Retina (tissue), 1 donor: ENCODE results near the gene TTC21A.
"Not testable (repeated sequence)": the region's sequence is repeated elsewhere in the genome, so short reads cannot be mapped to it uniquely, and the experiment has no call there.

Source experiments
- DNase-seq: peaks from one replicate; pipeline ENCODE4 v3.0.0-alpha.2; 2016

The TTC21A gene

DNA sequence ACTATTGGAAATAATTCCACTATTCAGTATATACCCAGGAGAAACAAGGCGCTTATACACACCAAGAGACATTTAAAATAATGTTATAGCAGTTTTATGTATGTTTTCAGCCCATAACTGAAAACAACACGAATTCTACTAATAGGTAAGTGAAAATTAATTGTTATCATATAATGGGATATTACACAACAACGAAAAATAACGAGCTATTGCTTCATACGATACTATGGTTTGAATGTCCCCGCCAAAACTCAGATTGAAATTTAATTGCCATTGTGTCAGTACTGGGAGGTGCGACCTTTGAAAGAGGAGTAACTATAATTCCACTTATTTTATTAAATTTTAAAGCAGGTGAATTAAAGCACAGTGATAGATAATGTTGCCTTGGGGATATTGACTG, 49.9 kb downstream of the TTC21A start:
- DNase-seq = no peak

DNA sequence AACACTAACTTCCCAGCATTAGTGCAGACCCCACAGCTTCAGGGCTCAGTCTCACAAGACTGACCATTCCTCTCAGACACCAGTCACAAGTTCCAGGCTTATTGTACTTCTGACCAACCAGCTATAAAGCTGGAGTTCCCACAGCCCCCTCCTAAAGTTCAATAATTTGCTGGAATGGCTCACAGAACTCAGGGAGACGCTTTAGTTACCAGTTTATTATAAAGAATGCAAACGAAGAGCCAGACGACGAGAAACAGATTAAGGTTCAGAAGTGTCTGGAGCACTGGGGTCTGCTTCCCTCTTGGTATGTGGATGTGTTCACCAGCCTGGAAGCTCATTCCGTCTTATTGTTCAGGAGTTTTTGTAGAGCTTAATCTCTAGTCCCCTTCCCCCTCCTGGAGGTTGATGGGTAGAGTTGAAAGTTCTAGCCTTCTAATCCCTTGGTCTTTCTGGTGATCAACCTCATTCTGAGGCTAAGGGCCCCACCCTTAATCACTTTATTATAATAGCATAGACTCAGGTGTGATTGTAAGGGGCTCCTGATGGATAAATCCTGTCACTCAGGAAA, 50.8 kb downstream of the TTC21A start:
- no peak for DNase-seq

DNA sequence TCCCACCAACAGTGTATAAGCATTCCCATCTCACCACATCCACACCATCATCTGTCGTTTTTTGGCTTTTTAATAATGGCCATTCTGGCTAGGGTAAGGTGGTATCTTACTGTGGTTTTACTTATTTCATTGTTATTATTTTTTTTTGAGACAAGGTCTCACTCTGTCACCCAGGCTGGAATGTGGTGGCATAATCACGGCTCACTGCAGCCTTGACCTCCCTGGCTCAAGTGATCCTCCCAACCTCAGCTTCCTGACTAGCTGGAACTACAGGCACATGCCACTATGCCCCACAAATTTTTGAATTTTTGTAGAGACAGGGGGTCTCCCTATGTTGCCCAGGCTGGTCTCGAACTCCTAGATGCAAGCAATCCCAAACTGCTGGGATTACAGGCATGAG, 56.9 kb downstream of the TTC21A start:
- no peak for DNase-seq

DNA sequence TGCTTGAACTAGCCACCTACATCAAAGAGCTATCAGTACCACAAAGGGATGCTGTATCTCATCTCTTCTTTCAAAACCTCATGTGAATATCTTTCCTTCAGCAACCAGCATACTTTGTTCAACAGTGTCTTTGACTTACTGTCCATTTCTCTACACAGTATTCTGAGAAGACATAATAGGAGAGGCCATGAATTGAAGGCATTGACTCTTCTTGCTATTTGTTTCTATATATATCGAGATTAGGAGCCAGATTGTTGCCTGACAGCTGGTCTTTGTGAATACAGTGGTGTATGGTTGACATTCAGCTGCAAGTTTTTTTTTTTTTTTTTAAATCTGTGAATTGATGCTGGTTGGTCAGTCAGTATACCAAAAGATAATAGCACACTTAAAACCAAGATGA, 58.0 kb downstream of the TTC21A start:
- DNase-seq = no peak

DNA sequence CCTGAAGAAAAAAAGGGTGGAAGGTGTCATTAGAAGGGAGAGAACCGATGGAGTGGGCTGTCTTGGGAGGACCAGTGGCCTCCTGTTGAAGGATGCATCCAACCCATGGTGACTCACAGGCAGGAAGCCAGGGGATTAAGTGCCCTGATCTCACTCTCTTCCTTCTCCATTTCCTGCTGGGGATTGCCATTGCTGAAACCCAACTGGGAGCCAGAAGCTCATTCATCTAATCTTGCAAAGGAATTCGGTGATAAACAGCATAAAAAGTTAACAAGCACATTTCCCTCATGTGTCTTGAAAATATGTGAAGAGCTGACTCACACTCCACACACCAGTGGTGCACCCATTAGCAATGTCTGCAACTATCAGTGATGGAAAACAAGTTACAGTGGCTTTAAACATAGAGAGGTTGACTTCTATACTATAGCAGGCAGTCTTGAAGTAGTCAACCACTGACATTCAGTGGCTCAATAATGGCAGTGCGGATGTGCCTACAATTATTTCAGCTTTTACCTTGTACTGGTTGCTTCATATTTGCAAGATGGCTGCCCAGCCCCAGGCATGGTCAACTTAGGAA, 58.7 kb downstream of the TTC21A start:
- DNase-seq = no peak

DNA sequence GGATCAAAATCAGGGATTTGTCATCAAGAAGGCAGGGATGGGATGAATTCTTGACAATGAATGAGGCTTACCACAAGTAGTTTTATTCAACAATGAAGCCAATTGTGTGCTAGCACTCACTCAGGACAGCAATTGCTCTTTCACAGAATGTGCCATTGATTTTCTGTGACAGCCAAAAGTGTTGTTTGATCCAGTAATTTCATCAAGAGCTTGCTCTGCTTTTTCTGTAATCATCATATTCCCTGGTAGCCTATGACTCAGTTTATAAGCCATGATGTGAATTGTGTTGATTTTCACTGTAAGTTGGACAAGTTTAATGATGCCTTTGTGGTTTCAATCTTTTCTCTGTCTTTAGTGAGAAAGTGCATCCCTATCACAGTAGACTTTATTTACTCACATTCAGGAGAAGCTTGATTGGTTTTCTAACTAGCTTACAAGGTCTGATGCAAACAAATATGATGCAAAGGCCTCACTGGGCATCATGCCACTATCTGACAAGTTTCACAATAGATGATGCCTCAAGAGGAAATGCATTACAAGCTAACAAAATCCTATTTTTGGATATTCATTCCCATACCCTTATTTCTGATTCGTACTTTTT, 59.6 kb downstream of the TTC21A start:
- DNase-seq = no peak

DNA sequence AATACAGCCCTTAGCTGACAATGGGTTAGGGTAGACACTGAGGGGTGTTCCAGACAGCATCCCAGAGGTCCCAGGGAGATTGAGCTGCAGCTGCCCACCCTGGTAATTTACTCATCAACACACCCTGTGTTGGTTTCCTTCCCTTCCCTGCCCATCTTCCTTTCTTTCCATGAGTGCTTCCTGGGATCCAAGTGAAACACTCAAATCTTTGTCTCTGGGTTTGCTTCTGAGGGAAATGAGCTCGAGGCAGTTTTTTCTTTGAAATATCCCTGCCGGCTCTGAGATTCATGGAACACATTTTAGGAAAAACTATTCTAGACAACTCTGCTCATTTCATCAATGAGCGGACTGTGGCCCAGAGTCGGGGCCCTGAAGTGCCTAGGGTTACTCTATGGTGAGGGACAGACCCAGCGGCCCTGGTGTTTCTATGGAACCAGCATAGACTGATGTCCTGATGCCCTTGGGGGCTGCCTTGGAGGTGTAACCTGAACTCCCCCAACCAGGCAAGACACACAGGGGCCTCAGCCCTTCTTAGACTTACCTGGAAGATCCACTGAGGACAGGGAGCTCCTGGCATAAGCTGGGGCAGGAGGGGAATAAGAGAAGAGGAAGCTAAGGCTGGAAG, 60.8 kb downstream of the TTC21A start:
- no peak for DNase-seq

DNA sequence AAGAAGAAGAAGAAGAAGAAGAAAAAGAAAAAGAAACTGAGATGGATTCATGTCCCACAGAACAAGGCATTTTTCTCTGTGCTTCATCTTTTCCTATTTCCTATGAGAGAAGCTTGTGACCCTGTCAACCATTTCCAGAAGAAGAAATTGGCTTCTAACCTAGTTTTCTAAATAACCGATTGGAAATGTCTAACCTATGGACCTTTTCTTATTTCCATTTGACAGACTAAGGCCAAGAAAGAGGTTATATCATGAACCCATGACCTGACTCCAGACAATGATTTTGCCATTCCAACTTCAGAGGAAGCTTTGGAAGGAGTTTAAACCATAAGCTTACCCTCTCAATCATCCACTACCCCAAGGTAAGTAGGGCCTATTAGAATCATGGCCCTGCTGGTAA, 62.2 kb downstream of the TTC21A start:
- DNase-seq = no peak

DNA sequence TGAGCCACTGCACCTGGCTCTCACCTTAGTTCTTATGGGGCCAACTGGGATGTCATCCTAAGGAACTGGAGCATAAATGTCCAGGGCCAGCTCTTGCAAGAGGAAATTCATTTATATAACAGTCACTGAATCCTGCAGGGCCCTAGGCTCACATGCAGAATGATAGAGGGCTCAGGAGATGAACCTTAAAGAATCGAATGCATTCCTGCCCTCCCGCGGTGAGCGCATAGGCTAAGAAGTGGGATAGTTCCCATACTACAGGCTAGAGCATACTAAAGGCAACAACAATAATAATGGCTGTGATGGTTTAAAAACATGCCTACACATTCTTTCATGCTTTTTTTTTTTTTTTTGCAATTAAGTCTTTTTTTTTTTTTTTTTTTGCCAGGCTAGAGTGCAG, 63.0 kb downstream of the TTC21A start:
- no peak for DNase-seq

DNA sequence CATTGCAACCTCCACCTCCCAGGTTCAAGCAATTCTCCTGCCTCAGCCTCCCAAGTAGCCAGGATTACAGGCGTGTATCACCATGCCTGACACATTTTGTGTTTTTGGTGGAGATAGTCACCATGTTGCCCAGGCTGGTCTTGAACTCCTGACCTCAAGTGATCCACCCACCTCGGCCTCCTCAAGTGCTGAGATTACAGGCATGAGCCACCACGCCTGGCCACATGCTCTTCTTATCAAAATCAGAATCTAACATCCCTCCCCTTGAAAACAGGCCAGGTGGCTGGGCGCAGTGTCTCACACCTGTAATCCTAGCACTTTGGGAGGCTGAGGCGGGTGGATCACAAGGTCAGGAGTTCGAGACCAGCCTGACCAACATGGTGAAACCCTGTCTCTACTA, 63.4 kb downstream of the TTC21A start:
- DNase-seq = not testable (repeated sequence)

DNA sequence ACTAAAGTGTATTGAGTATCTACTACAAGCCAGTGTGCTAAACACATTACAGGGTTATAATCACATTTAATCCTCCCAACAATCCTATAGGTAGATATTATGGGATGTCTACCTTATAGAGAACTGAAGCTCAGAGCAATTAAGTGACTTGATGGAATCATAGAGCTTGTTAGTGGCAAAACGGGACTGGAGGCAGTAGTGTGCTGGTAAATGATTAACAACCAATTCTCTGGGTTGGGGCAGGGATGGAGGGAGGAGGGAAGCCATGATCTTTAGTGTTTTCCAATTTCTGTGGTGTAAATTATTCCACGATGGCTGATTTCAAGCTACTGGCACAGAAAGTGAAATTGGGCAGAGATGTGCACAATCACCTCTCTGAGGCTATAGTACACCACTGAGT, 64.4 kb downstream of the TTC21A start:
- DNase-seq = no peak

DNA sequence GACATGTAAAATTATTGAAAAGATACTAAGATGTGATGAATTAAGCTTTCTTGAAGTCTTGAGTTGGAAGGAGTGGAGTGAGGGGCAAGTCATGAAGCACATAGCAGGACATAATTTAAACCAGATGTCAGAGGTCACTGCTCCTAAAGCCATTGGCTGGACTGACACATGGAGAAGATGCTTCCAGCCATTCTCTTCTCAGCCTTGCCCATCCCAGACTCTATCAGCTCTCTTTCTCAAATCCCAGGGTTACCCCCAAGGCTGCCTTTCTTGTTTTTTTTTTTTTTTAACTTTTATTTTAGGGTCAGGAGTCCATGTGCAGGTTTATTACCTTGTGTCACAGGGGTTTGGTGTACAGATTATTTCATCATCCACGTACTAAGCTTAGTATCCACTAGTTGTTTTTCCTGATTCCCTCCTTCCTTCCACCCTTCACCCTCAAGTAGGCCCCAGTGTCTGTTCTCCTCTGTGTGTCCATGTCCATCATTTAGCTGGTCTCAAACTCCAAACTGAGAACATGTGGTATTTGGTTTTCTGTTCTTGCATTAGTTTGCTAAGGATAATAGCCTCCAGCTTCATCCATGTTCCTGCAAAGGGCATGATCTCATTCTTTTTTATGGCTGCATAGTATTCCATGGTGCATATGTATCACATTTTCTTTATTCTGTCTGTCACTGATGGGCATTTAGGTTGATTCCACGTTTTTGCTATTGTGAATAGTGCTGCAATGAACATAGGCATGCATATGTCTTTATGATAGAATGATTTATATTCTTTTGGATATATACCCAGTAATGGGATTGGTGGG, 66.0 kb downstream of the TTC21A start:
- DNase-seq = no peak

DNA sequence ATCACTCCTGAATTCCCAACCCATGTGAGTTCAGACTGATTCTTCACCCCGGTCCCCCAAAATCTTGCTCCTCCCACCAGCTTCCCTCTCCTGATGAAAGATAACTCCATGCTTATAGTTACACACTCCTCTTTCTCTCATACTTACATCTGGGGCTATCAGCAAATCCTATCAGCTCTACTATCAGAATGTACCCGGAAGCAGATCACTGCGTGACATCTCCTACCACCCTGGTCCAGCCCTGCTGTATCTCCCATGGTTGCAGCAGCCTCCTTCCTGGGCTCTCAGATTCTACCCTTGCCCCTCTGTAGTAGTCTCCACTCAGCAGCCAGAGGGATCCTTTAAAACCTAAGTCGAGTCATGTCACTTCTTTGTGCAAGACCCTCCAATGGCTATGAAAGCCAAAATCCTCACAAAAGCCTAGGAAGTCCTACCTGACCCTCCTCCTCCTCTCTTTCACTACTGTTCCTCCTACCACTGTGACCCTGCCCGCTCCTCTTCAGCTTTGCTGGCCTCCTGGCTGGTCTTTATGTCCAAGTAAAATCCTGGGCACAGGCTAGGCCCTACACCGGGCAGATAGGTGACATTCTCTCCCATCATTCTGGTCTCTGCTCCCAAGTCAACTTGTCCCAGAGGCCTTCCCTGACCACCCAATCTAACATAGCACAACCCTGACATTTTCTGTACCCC, 68.7 kb downstream of the TTC21A start:
- DNase-seq = no peak

DNA sequence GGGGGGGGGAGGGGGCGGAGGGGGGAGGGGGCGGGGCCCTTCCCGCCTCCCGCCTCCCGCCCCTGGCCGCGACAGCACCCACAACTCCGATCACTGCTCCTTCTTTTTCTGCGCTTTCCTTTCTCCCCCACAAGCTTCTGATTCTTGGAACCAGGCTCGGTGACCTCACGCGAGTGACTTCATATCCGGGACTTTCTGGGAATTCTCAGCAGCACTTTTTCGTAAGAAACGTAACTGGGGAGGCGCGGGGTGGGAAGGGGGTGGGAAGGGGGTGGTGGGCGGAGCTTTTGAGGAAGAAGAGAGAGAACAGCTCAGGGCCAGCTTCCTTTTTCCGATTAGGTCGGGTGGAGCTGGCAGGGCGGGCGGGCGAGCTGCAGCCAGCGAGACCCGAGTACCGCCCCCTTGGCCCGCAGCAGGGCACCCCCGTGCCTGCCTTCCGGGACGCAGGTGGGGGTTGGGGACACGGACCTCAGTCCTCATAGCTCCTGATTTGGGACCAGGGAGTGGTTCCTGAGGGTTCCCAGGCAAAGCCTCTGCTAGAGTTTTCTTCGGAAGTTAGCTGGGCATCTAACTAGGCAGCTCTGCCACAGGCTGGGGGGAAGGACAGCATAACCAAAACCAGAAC, 70.3 kb downstream of the TTC21A start:
- DNase-seq = peak; percentile 64

DNA sequence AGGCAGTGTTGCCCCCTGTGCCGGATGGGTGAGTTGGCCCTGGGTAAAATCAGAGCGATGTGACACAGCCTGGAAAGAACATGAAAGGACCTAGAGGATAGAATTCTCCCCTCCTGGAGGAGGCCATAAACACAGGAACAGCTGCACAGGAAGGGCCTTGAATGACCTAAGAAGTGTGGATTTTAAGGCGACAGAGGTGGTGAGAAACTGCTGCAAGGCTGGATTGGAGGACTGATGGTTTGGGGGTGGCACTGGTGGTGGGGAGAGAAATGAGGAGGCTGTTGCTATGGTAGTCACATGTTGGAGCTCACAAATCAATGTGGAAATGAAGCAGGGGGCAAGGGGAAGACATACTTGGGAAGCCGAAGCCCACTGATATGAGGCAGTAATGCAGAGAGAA, 71.1 kb downstream of the TTC21A start:
- no peak for DNase-seq

DNA sequence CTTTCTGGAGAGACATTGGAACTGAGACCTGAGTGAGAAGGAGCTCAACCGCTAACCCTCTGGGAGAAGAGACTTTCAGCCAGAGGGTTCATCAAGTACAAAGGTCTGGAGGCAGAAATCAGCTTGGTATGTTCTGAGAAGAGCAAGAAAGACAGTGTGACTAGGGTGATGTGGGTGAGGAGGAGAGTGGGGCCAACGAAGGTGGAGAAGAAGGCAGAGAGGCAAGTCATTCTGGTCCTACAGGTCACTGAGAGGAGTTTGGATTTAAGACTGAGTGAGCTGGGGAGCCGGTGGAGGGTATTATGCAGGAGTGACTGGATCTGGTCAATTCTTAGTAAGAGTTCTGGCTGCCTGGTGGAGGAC, 72.7 kb downstream of the TTC21A start:
- DNase-seq = no peak

DNA sequence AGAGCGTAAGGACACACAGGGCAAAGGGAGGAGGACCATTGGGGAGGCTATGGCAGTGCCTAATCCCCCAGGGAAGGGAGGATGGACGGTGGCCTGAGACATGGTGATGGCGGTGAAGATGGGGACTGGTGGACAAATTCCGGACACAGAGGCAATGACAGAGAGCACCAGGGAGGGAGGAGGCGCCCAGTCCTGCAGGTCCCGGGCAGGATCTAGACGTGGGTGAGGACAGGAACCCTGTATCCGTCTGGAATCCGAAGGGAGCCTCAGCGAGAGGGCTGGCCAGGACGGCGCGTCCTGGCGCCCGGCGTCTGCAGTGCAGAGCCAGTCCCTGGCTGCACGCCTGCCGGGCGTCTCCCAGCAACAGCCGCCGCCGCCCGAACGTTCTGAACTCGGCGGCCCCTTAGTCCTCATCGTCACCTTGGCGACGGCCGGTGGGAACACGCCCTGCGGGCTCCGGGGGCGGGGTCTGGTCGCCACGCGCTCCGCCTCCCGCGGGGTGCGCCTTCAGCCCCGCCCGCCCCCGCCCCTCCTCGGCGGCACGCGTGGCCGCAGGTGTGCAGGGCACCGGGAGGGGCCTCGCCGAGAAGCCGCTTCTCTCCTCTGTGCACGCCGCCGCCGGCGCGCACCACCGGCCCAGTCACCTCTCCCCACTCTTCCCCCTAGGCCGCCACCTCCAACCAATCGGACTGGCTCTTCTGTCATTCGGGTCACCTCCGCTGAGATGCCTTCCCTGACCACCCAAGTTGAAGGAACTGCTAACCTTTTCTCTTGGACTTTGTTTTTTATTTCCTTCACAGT, 73.3 kb downstream of the TTC21A start:
- peak; percentile 88 for DNase-seq

DNA sequence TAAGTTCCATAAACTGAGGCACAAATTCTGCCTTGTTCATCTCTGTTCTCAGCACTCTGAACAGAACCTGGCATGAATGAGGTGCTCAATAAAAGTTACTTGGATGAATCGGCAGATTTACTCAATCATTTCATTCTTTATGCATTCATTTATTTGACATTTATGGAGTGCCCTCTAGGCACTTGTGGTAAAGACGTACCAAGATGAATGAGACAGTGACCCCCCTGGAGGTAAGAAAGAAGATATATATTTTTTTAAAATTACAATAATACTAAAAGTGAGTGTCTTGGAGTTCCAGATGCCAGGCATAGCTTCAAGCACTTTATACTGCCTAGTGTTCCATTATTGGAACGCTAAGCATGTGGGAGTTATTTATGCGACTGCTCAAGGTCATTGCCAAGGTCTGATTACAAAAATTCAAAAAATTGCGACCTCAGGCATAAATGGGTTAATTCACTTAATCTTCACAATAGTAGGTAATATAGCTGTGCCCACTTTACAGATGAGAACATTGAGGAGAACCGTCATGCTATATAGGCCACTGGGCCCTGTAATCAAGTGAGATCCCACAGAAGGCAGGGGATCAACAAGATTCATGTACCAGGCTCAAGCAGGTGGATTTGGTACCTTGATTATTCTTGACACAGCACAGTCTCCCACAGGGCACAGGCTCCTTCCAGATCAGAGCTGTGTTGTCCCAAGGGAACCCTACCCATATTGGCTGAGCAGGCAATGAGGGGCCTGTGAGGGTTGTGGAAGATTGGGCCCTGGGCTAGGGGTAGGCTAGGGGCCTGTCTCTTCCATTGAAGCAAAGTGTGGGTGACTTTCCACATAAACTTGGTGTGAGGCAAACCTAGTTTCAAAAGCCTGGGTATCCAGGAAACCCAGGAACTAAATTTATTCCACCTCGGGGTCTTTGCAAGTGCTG, 74.2 kb downstream of the TTC21A start:
- no peak for DNase-seq

DNA sequence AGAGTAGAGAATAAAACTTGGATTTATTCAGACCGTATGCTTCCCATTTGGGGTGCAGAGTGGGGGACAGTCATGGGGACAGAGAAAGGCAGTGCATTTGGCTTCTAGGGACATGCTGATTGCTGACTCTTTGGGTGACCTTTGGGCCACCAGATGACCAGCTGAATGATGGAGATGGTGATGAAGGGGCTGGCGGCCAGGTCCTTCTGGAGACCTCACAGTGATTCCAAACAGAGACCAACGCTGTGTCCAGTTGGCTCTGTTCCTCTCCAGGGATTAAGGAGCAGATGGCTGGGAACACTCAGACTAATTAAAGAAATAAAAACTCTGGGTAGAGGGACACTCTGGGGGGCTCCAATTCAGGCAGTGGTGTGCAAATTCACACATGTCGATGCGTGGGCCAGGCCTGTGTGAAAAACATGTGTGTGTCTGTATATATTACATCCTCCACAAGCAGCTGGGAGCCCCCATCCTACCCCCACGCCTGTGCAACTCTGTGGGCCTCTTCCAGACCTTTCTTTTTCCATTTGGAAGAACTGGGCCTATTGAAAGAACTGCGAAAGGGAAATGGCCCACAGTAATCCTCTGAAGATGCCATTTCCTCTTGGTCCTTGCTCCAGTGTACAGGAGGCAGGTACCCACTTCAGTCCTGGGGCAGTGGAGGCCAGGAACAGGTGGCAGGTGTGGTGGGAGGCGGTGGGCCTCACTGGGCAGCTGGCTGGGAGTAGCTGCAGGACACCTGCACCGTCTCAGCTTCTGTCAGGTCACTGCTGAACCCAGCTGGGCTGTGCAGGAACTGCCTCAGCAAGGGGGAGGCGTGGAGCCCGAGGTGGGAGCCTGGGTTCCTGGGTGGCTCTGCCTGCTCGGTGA, 76.0 kb downstream of the TTC21A start:
- DNase-seq = peak; percentile 39
